Measurements from ENCODE around the gene KIAA0232.

GRCh38 chr4:6915041-6916005 lies 132.8 kb downstream of the KIAA0232 start:
- TF ChIP-seq CTCF (IDR thresholded peaks at IDR 0.05) (no peak), POLR2AphosphoS5 (IDR thresholded peaks at IDR 0.05) (no peak), POLR2A (IDR thresholded peaks at IDR 0.05; ENCODE audit: low read depth) (no peak)

All from esophagus muscularis mucosa (tissue), 3 donors.